ENCODE measurements around the gene TATDN2.

TATDN2 gene

GRCh38 chr3:10312391-10312790 lies 64.1 kb downstream of the TATDN2 start:
- no peak for DNase-seq (ENCODE audit: low read depth, low spot score)
- H3K4me3 ChIP-seq (ENCODE audit: low read depth, low read length): no peak overlapping the region
- in situ Hi-C loops (cut with HindIII; ENCODE audit: low sequenced_read_pairs): no loop called here
- TF ChIP-seq, protein P1, sequence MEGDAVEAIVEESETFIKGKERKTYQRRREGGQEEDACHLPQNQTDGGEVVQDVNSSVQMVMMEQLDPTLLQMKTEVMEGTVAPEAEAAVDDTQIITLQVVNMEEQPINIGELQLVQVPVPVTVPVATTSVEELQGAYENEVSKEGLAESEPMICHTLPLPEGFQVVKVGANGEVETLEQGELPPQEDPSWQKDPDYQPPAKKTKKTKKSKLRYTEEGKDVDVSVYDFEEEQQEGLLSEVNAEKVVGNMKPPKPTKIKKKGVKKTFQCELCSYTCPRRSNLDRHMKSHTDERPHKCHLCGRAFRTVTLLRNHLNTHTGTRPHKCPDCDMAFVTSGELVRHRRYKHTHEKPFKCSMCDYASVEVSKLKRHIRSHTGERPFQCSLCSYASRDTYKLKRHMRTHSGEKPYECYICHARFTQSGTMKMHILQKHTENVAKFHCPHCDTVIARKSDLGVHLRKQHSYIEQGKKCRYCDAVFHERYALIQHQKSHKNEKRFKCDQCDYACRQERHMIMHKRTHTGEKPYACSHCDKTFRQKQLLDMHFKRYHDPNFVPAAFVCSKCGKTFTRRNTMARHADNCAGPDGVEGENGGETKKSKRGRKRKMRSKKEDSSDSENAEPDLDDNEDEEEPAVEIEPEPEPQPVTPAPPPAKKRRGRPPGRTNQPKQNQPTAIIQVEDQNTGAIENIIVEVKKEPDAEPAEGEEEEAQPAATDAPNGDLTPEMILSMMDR (IDR thresholded peaks at IDR 0.05; ENCODE audit: low read depth, low read length): no peak

DNA sequence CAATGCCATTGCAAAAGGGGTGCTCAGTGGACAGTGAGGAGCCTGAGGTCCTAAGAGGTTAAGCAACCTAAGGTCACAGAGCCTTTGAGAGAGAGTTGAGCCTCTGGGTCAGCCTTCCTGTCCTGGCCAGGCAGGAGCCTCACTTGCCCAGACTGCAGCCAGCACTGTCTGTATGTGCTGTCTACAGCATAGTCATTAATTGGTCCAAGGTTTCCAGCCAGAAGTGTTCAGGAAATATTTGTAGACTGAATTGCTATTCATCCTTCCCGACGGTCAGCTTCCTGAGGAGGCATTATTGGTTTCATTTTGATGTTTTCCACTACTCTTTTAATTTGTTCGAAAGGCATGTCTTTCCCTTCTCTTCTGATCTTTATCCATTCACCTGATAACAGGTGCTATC lies 64.6 kb downstream of the TATDN2 start:
- DNase-seq (ENCODE audit: low read depth, low spot score): no peak
- TF ChIP-seq, protein P1 (IDR thresholded peaks at IDR 0.05; ENCODE audit: low read depth, low read length): no peak
- in situ Hi-C loops (cut with HindIII; ENCODE audit: low sequenced_read_pairs): no loop called here
- H3K4me3 ChIP-seq (ENCODE audit: low read depth, low read length): no peak overlapping the region

DNA sequence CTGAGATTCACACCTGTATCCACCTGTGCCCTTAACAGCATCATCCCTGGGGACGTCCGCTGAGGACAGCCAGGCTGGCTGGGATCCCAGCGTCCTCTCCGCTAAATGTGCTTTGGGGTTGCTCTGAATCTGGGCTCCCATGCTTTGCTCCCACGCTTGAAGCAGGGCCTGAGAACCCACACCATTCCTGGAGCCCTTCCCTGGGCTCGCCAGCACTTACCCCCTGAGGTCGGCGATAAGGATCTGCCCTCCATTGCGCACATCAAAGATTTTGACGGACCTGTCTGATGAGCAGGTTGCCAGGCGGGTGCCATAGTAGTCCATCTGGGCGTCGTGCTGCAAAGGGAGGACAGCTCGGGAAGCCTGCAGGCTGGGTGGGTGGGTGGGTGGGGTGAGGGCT lies 66.8 kb downstream of the TATDN2 start:
- in situ Hi-C loops (cut with HindIII; ENCODE audit: low sequenced_read_pairs): no loop called here
- H3K4me3 ChIP-seq (ENCODE audit: low read depth, low read length): no peak overlapping the region
- no peak for DNase-seq (ENCODE audit: low read depth, low spot score)
- TF ChIP-seq, protein P1 (IDR thresholded peaks at IDR 0.05; ENCODE audit: low read depth, low read length): no peak

DNA sequence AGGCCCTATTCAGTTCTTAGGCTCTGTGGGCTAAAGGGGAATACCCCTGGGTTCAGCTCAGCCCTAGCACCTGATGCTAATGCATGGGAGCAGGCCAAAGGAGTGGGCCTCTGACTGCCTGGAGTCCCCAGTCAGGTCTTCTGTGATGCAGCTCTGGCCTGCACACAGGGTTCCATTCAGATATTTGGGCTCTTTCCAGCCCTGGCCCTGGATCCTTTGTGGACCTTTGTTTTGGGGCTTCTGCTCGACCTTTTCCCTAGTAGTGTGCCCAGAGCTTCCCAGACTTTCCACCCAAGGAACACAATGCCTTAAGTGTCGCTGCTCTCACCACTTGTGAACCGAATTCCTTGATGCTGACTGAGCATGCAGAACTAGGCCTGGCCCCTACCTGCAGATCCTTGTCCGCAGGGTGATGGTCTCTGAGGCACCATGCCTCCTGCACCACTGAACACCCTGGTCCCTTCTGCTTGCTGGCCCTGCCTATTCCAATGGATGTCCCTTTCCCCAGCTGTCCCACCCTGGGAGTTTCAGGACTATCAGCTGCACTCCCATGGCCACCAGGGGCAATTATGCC lies 67.6 kb downstream of the TATDN2 start:
- in situ Hi-C loops (cut with HindIII; ENCODE audit: low sequenced_read_pairs): no loop called here
- TF ChIP-seq, protein P1 (IDR thresholded peaks at IDR 0.05; ENCODE audit: low read depth, low read length): no peak
- H3K4me3 ChIP-seq (ENCODE audit: low read depth, low read length): no peak overlapping the region
- no peak for DNase-seq (ENCODE audit: low read depth, low spot score)

- no peak overlapping the region for H3K4me3 ChIP-seq (ENCODE audit: low read depth, low read length)
- no peak for DNase-seq (ENCODE audit: low read depth, low spot score)
- in situ Hi-C loops (cut with HindIII; ENCODE audit: low sequenced_read_pairs): no loop called here
- TF ChIP-seq, protein P1 (IDR thresholded peaks at IDR 0.05; ENCODE audit: low read depth, low read length): no peak
Measured at GRCh38 chr3:10317311-10317960, 69.2 kb downstream of the TATDN2 start.

DNA sequence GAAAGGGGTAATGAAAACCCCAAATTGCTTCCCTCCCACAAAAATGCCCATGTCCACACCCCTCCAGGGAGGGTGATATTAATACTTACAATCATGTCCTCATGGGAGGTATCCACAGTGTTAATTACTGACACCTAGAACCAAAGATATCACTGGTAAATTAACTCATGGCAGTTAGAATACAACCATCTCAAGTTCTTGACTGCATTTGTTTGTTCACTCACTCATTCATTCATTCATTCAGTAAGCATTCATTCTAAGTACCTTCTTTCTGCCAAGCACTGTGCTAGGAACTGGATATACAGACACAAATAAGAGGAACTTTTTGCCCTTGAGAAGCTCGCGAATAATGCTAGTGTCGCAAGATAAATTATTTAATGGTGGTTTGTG lies 69.7 kb downstream of the TATDN2 start:
- DNase-seq (ENCODE audit: low read depth, low spot score): no peak
- in situ Hi-C loops (cut with HindIII; ENCODE audit: low sequenced_read_pairs): no loop called here
- TF ChIP-seq, protein P1 (IDR thresholded peaks at IDR 0.05; ENCODE audit: low read depth, low read length): no peak
- H3K4me3 ChIP-seq (ENCODE audit: low read depth, low read length): no peak overlapping the region
